SK-N-SH treated with all-trans-retinoic acid at 6 μM for 48 hours (cell line): Measurements from ENCODE around the gene GRID1.

Experiments
- ATAC-seq: fragments of 200-7000 bp; cut with Tn5 transposase; 3 replicates; pipeline ENCODE4 v1.9.1; 2020; ENCODE audit warnings: mild to moderate bottlenecking, moderate library complexity
- ARNTL ChIP-seq: fragments of 450-650 bp; formaldehyde crosslinking; IDR thresholded peaks from 2 replicates; pipeline ENCODE4 v1.5.0; 2020; ENCODE audit warnings: low read depth, mild to moderate bottlenecking, moderate library complexity, borderline replicate concordance
- BACH2 ChIP-seq: fragments of 250-450 bp; sonication (Bioruptor Pico); IDR thresholded peaks from 2 replicates; pipeline ENCODE4 v1.9.0; 2021; ENCODE audit warnings: mild to moderate bottlenecking, borderline replicate concordance
- ESRRG ChIP-seq: fragments of 250-450 bp; sonication (Bioruptor Pico); IDR thresholded peaks from 2 replicates; pipeline ENCODE4 v1.6.1; 2021; ENCODE audit warnings: mild to moderate bottlenecking
- GLIS3 ChIP-seq: fragments of 250-450 bp; sonication (Bioruptor Pico); IDR thresholded peaks from 2 replicates; pipeline ENCODE4 v1.5.0; 2020; ENCODE audit warnings: mild to moderate bottlenecking, moderate library complexity
- ISL1 ChIP-seq: fragments of 250-450 bp; sonication (Bioruptor Pico); IDR thresholded peaks from 2 replicates; pipeline ENCODE4 v2.1.2; 2022; ENCODE audit warnings: mild to moderate bottlenecking, moderate library complexity
- OSR1 ChIP-seq: fragments of 250-450 bp; sonication (Bioruptor Pico); IDR thresholded peaks from 2 replicates; pipeline ENCODE4 v1.8.0; 2022; ENCODE audit warnings: moderate library complexity, mild to moderate bottlenecking, inconsistent platforms
- PPARA ChIP-seq: fragments of 250-450 bp; sonication (Bioruptor Pico); IDR thresholded peaks from 2 replicates; pipeline ENCODE4 v1.5.0; 2020; ENCODE audit warnings: mild to moderate bottlenecking, borderline replicate concordance
- RARB ChIP-seq: fragments of 250-450 bp; sonication (Bioruptor Pico); IDR thresholded peaks from 2 replicates; pipeline ENCODE4 v1.8.0; 2021; ENCODE audit warnings: mild to moderate bottlenecking, moderate library complexity
- SNAI2 ChIP-seq: fragments of 250-450 bp; sonication (Bioruptor Pico); IDR thresholded peaks from 2 replicates; pipeline ENCODE4 v1.5.0; 2020; ENCODE audit warnings: mild to moderate bottlenecking, moderate library complexity
- TCF4 ChIP-seq: fragments of 250-450 bp; sonication (Bioruptor Pico); IDR thresholded peaks from 2 replicates; pipeline ENCODE4 v1.8.0; 2021; ENCODE audit warnings: mild to moderate bottlenecking, moderate library complexity, borderline replicate concordance
- TOX ChIP-seq: fragments of 250-450 bp; sonication (Bioruptor Pico); IDR thresholded peaks from 2 replicates; pipeline ENCODE4 v1.8.0; 2021; ENCODE audit warnings: mild to moderate bottlenecking, moderate library complexity, borderline replicate concordance
- ZC3H10 ChIP-seq: fragments of 250-450 bp; sonication (Bioruptor Pico); IDR thresholded peaks from 2 replicates; pipeline ENCODE4 v1.5.1; 2021; ENCODE audit warnings: mild to moderate bottlenecking, moderate library complexity
- ZFP3 ChIP-seq: fragments of 250-450 bp; sonication (Bioruptor Pico); IDR thresholded peaks from 2 replicates; pipeline ENCODE4 v1.5.0; 2020; ENCODE audit warnings: mild to moderate bottlenecking, moderate library complexity
- ZFP30 ChIP-seq: fragments of 450-650 bp; formaldehyde crosslinking; IDR thresholded peaks from 2 replicates; pipeline ENCODE4 v1.5.0; 2022; ENCODE audit warnings: mild to moderate bottlenecking, moderate library complexity
- ZNF565 ChIP-seq: fragments of 450-650 bp; formaldehyde crosslinking; conservative IDR thresholded peaks from 2 replicates; pipeline ENCODE4 v1.5.0; 2020; ENCODE audit warnings: low read depth, mild to moderate bottlenecking, moderate library complexity
- ZNF70 ChIP-seq: fragments of 450-650 bp; formaldehyde crosslinking; IDR thresholded peaks from 2 replicates; pipeline ENCODE4 v1.5.0; 2020; ENCODE audit warnings: mild to moderate bottlenecking, moderate library complexity
- ZNF8 ChIP-seq: fragments of 450-650 bp; formaldehyde crosslinking; IDR thresholded peaks from 2 replicates; pipeline ENCODE4 v1.5.0; 2020; ENCODE audit warnings: mild to moderate bottlenecking, moderate library complexity
- TF ChIP-seq, protein P1 (sequence below): fragments of 250-450 bp; sonication (Bioruptor Pico); IDR thresholded peaks from 2 replicates; pipeline ENCODE4 v1.5.0; 2020; ENCODE audit warnings: mild to moderate bottlenecking, moderate library complexity
- TF ChIP-seq, protein P2 (sequence below): fragments of 250-450 bp; sonication (Bioruptor Pico); IDR thresholded peaks from 2 replicates; pipeline ENCODE4 v1.5.1; 2021; ENCODE audit warnings: mild to moderate bottlenecking, moderate library complexity
- TF ChIP-seq, protein P3 (sequence below): fragments of 250-450 bp; sonication (Bioruptor Pico); IDR thresholded peaks from 2 replicates; pipeline ENCODE4 v1.8.0; 2020; ENCODE audit warnings: mild to moderate bottlenecking, moderate library complexity, borderline replicate concordance
- TF ChIP-seq, protein P4 (sequence below): fragments of 250-450 bp; sonication (Bioruptor Pico); IDR thresholded peaks from 2 replicates; pipeline ENCODE4 v1.5.1; 2020; ENCODE audit warnings: low read depth, mild to moderate bottlenecking, moderate library complexity
- TF ChIP-seq, protein P5 (sequence below): fragments of 250-450 bp; sonication (Bioruptor Pico); IDR thresholded peaks from 2 replicates; pipeline ENCODE4 v1.8.0; 2021; ENCODE audit warnings: low read depth, mild to moderate bottlenecking, moderate library complexity, borderline replicate concordance

Gene GRID1

DNA sequence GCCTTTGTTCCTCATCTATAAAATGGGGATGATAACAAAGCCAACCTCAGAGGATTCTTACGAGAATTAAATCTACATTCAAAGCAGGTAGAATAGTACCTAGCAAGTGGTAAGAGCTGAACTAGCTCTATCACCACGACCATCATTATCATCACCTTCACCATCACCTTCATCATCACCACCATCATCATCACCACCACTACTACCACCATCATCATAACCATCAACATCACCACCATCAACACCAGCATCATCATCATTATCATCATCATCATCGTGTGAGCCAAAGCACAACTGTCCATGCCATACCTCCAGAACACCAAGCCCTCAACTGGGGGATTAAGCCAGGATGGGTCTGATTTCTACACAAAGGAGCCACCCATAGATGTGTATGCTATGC lies 206.8 kb downstream of the GRID1 start:
- no peak for ATAC-seq
- no peak for TF ChIP-seq SNAI2

DNA sequence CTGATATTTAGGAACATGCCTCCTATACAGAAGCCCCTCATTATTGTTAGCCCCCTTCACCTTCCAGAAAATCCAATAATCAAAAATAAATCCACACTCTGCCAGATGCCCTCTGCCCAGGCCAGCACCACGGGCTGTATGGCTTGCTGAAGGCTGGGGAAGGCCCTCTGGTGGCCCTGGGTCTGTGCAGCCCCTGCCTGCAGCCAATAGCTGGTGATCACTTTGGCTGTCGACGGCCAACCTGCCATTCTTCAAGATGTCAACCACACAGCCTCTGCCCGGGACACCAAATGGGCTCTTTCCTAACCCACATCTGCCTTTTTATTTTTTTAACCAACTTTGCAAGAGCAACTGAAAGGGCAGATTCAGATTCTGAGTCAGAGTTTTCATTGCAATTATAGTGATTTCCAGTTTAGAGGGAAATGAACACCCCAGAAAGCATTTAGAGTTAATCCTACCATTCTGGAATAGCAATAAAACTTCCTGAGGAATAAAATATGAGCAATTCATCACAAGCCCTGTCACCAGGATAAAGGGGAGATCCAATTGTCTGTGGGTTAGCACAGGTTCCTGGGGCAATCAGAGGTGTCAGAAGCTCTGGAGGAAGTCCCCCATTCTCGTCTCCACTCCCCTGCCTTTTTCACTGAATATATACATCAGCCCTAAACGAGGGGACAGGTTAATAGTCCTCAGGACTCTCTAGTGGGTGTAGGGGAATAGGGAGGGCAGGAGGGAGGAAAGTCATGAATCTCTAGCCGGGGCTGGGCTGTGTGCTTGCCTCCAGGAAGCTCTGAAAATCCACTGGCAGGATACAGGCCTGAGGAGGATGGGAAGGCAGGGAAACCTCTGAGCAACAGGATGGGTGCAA lies 211.3 kb downstream of the GRID1 start:
- TF ChIP-seq ZNF8 (CRISPR knock-in tag) = no peak
- no peak for TF ChIP-seq OSR1
- no peak for TF ChIP-seq PPARA (CRISPR knock-in tag)
- TF ChIP-seq ISL1 (CRISPR knock-in tag) = no peak
- TF ChIP-seq ZNF565 (CRISPR knock-in tag) = no peak
- TF ChIP-seq ESRRG (CRISPR knock-in tag) = no peak
- TF ChIP-seq, protein P1, sequence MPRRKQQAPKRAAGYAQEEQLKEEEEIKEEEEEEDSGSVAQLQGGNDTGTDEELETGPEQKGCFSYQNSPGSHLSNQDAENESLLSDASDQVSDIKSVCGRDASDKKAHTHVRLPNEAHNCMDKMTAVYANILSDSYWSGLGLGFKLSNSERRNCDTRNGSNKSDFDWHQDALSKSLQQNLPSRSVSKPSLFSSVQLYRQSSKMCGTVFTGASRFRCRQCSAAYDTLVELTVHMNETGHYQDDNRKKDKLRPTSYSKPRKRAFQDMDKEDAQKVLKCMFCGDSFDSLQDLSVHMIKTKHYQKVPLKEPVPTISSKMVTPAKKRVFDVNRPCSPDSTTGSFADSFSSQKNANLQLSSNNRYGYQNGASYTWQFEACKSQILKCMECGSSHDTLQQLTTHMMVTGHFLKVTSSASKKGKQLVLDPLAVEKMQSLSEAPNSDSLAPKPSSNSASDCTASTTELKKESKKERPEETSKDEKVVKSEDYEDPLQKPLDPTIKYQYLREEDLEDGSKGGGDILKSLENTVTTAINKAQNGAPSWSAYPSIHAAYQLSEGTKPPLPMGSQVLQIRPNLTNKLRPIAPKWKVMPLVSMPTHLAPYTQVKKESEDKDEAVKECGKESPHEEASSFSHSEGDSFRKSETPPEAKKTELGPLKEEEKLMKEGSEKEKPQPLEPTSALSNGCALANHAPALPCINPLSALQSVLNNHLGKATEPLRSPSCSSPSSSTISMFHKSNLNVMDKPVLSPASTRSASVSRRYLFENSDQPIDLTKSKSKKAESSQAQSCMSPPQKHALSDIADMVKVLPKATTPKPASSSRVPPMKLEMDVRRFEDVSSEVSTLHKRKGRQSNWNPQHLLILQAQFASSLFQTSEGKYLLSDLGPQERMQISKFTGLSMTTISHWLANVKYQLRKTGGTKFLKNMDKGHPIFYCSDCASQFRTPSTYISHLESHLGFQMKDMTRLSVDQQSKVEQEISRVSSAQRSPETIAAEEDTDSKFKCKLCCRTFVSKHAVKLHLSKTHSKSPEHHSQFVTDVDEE (CRISPR knock-in tag) = no peak
- no peak for TF ChIP-seq ARNTL (CRISPR knock-in tag)
- TF ChIP-seq ZFP30 (CRISPR knock-in tag) = no peak
- TF ChIP-seq, protein P2, sequence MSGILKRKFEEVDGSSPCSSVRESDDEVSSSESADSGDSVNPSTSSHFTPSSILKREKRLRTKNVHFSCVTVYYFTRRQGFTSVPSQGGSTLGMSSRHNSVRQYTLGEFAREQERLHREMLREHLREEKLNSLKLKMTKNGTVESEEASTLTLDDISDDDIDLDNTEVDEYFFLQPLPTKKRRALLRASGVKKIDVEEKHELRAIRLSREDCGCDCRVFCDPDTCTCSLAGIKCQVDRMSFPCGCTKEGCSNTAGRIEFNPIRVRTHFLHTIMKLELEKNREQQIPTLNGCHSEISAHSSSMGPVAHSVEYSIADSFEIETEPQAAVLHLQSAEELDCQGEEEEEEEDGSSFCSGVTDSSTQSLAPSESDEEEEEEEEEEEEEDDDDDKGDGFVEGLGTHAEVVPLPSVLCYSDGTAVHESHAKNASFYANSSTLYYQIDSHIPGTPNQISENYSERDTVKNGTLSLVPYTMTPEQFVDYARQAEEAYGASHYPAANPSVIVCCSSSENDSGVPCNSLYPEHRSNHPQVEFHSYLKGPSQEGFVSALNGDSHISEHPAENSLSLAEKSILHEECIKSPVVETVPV (CRISPR knock-in tag) = no peak
- TF ChIP-seq ZNF70 (CRISPR knock-in tag) = no peak
- no peak for TF ChIP-seq TOX (CRISPR knock-in tag)
- no peak for ATAC-seq

DNA sequence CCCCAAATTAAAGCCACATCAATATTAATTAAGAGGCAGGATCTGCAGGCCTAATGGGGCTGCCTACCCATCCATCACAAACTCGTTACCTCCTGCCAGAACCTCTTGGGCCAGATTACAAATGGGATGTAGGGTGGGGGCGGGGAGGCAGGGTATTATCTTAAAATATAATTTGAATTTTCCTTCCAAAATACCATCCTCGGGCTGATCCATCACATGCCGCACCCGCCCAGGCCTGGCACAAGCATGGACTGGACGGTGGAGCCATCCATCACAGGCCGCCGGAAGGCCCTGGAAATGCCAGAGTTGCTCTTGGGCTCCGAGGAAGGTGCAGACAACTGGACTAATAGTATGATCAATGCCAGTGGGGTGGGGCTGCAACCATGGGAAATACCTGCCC lies 212.8 kb downstream of the GRID1 start:
- TF ChIP-seq ZNF70 (CRISPR knock-in tag) (no peak), ZFP30 (CRISPR knock-in tag) (no peak), TCF4 (CRISPR knock-in tag) (no peak), BACH2 (no peak), ZNF8 (CRISPR knock-in tag) (no peak), ZC3H10 (CRISPR knock-in tag) (no peak), OSR1 (no peak), GLIS3 (CRISPR knock-in tag) (no peak), RARB (CRISPR knock-in tag) (no peak), ARNTL (CRISPR knock-in tag) (no peak), ZFP3 (CRISPR knock-in tag) (no peak), PPARA (CRISPR knock-in tag) (no peak), TOX (CRISPR knock-in tag) (no peak)
- TF ChIP-seq, protein P3, sequence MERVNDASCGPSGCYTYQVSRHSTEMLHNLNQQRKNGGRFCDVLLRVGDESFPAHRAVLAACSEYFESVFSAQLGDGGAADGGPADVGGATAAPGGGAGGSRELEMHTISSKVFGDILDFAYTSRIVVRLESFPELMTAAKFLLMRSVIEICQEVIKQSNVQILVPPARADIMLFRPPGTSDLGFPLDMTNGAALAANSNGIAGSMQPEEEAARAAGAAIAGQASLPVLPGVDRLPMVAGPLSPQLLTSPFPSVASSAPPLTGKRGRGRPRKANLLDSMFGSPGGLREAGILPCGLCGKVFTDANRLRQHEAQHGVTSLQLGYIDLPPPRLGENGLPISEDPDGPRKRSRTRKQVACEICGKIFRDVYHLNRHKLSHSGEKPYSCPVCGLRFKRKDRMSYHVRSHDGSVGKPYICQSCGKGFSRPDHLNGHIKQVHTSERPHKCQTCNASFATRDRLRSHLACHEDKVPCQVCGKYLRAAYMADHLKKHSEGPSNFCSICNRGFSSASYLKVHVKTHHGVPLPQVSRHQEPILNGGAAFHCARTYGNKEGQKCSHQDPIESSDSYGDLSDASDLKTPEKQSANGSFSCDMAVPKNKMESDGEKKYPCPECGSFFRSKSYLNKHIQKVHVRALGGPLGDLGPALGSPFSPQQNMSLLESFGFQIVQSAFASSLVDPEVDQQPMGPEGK = no peak
- TF ChIP-seq, protein P1 (CRISPR knock-in tag) = no peak
- TF ChIP-seq, protein P4, sequence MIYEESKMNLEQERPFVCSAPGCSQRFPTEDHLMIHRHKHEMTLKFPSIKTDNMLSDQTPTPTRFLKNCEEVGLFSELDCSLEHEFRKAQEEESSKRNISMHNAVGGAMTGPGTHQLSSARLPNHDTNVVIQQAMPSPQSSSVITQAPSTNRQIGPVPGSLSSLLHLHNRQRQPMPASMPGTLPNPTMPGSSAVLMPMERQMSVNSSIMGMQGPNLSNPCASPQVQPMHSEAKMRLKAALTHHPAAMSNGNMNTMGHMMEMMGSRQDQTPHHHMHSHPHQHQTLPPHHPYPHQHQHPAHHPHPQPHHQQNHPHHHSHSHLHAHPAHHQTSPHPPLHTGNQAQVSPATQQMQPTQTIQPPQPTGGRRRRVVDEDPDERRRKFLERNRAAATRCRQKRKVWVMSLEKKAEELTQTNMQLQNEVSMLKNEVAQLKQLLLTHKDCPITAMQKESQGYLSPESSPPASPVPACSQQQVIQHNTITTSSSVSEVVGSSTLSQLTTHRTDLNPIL = no peak
- TF ChIP-seq, protein P5, sequence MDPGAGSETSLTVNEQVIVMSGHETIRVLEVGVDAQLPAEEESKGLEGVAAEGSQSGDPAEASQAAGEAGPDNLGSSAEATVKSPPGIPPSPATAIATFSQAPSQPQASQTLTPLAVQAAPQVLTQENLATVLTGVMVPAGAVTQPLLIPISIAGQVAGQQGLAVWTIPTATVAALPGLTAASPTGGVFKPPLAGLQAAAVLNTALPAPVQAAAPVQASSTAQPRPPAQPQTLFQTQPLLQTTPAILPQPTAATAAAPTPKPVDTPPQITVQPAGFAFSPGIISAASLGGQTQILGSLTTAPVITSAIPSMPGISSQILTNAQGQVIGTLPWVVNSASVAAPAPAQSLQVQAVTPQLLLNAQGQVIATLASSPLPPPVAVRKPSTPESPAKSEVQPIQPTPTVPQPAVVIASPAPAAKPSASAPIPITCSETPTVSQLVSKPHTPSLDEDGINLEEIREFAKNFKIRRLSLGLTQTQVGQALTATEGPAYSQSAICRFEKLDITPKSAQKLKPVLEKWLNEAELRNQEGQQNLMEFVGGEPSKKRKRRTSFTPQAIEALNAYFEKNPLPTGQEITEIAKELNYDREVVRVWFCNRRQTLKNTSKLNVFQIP (CRISPR knock-in tag) = no peak
- TF ChIP-seq, all 23 proteins: peak for 0
- no peak for ATAC-seq
